Measurements from ENCODE around the gene FAM219A.

The FAM219A gene

GRCh38 chr9:34387239-34387638 lies 71.1 kb downstream of the FAM219A start:
- TF ChIP-seq CTCF (IDR thresholded peaks at IDR 0.05; ENCODE audit: control insufficient read depth, insufficient read depth, low read depth, low read length, missing control alignments), result no peak
- DNase-seq (ENCODE audit: low read depth), result no peak
- H3K4me3 ChIP-seq (ENCODE audit: control insufficient read depth, low read depth, low read length), result no peak overlapping the region

- H3K4me3 ChIP-seq (ENCODE audit: control insufficient read depth, low read depth, low read length), result no peak overlapping the region
- no peak for TF ChIP-seq CTCF (IDR thresholded peaks at IDR 0.05; ENCODE audit: control insufficient read depth, insufficient read depth, low read depth, low read length, missing control alignments)
- DNase-seq (ENCODE audit: low read depth), result no peak
Observed at GRCh38 chr9:34386656-34387055, 71.7 kb downstream of the FAM219A start.

GRCh38 chr9:34385561-34386230 lies 72.7 kb downstream of the FAM219A start:
- H3K4me3 ChIP-seq (ENCODE audit: control insufficient read depth, low read depth, low read length), result no peak overlapping the region
- no peak for DNase-seq (ENCODE audit: low read depth)
- no peak for TF ChIP-seq CTCF (IDR thresholded peaks at IDR 0.05; ENCODE audit: control insufficient read depth, insufficient read depth, low read depth, low read length, missing control alignments)

GRCh38 chr9:34384368-34385165 lies 73.8 kb downstream of the FAM219A start:
- no peak for DNase-seq (ENCODE audit: low read depth)

GRCh38 chr9:34383904-34384303 lies 74.5 kb downstream of the FAM219A start:
- no peak for TF ChIP-seq CTCF (IDR thresholded peaks at IDR 0.05; ENCODE audit: control insufficient read depth, insufficient read depth, low read depth, low read length, missing control alignments)
- no peak for DNase-seq (ENCODE audit: low read depth)

More at GRCh38 chr9:34384368-34385165, 73.8 kb downstream of the FAM219A start:
- no peak overlapping the region for H3K4me3 ChIP-seq (ENCODE audit: control insufficient read depth, low read depth, low read length)
- TF ChIP-seq CTCF (IDR thresholded peaks at IDR 0.05; ENCODE audit: control insufficient read depth, insufficient read depth, low read depth, low read length, missing control alignments), result no peak

GRCh38 chr9:34382879-34383278 lies 75.5 kb downstream of the FAM219A start:
- DNase-seq (ENCODE audit: low read depth), result no peak
- no peak for TF ChIP-seq CTCF (IDR thresholded peaks at IDR 0.05; ENCODE audit: control insufficient read depth, insufficient read depth, low read depth, low read length, missing control alignments)
- H3K4me3 ChIP-seq (ENCODE audit: control insufficient read depth, low read depth, low read length), result no peak overlapping the region

More at GRCh38 chr9:34383904-34384303, 74.5 kb downstream of the FAM219A start:
- no peak overlapping the region for H3K4me3 ChIP-seq (ENCODE audit: control insufficient read depth, low read depth, low read length)
